ENCODE data around the gene TMPO. TPM values are rescaled to one million over a fixed set of nuclear protein-coding genes. Genes with fewer than 3 reads are reported as not detected.
"Not testable (repeated sequence)": the region's sequence is repeated elsewhere in the genome, so short reads cannot be mapped to it uniquely, and the experiment has no call there.

TMPO gene
- total and polyA plus RNA-seq, 2 experiments from 2014 or later = 30.0 to 67.5 TPM

- Histone ChIP-seq H3K4me1 (ENCODE audit: insufficient read depth) (no peaks in the 10 kb centered on the region), H3F3A (ENCODE audit: insufficient read depth) (no peaks in the 10 kb centered on the region), H3K9ac (no peak overlapping the region), H3K27me3 (replicated peaks; ENCODE audit: insufficient read depth) (no peaks in the 10 kb centered on the region), H3K9me2 (ENCODE audit: insufficient read depth) (no peaks in the 10 kb centered on the region), H3K36me3 (ENCODE audit: low read depth) (no peaks in the 10 kb centered on the region), H3K4me3 (no peak overlapping the region), H3K4me2 (ENCODE audit: unreplicated experiment) (no peak overlapping the region), H3K9me3 (ENCODE audit: low read depth) (no peaks in the 10 kb centered on the region), H2AFZ (no peak overlapping the region), H4K20me1 (ENCODE audit: insufficient read depth) (no peaks in the 10 kb centered on the region), H3K79me2 (ENCODE audit: insufficient read depth) (no peaks in the 10 kb centered on the region), H3K27ac (no peak overlapping the region)
- TF ChIP-seq EZH2 (IDR thresholded peaks at IDR 0.05; ENCODE audit: insufficient read depth, poor library complexity, severe bottlenecking) (no peak), EZH2phosphoT487 (IDR thresholded peaks at IDR 0.05; ENCODE audit: insufficient read depth, low read depth) (no peak)
- WGBS, 2 experiments (ENCODE audit: low coverage in 1 of 2, low lambda C conversion rate in 2 of 2, missing lambda C conversion rate in 2 of 2) = 39% methylated on average over 7 of the region's 7 CpGs
- in situ Hi-C loops (cut with MboI) = no loop called here
- DNase-seq = no peak
Measured at GRCh38 chr12:98483621-98484503, 31.5 kb upstream of the TMPO start.

GRCh38 chr12:98485792-98486340 lies 29.5 kb upstream of the TMPO start:
- no peak overlapping the region for H3K9ac ChIP-seq
- no peaks in the 10 kb centered on the region for H3K9me3 ChIP-seq (ENCODE audit: low read depth)
- WGBS, 2 experiments (ENCODE audit: low coverage in 1 of 2, low lambda C conversion rate in 2 of 2, missing lambda C conversion rate in 2 of 2) = 51 to 58% methylated on average over 6 of the region's 6 CpGs
- no peaks in the 10 kb centered on the region for H3K9me2 ChIP-seq (ENCODE audit: insufficient read depth)
- H2AFZ ChIP-seq = no peak overlapping the region
- H3K36me3 ChIP-seq (ENCODE audit: low read depth) = no peaks in the 10 kb centered on the region
- H3F3A ChIP-seq (ENCODE audit: insufficient read depth) = no peaks in the 10 kb centered on the region
- H3K4me3 ChIP-seq = no peak overlapping the region
- no peak overlapping the region for H3K27ac ChIP-seq
- H3K4me2 ChIP-seq (ENCODE audit: unreplicated experiment) = no peak overlapping the region
- TF ChIP-seq EZH2phosphoT487 (IDR thresholded peaks at IDR 0.05; ENCODE audit: insufficient read depth, low read depth) (no peak), EZH2 (IDR thresholded peaks at IDR 0.05; ENCODE audit: insufficient read depth, poor library complexity, severe bottlenecking) (no peak)
- H3K4me1 ChIP-seq (ENCODE audit: insufficient read depth) = peaks cover 7% of the 10 kb centered on the region; the same call in 1 of the 2 replicates
- no peaks in the 10 kb centered on the region for H3K79me2 ChIP-seq (ENCODE audit: insufficient read depth)
- no peak for DNase-seq
- no peaks in the 10 kb centered on the region for H4K20me1 ChIP-seq (ENCODE audit: insufficient read depth)
- in situ Hi-C loops (cut with MboI) = no loop called here
- H3K27me3 ChIP-seq (replicated peaks; ENCODE audit: insufficient read depth) = no peaks in the 10 kb centered on the region

- H3K9me2 ChIP-seq (ENCODE audit: insufficient read depth); H3K79me2 ChIP-seq (ENCODE audit: insufficient read depth); H3K27ac ChIP-seq; H3K9me3 ChIP-seq (ENCODE audit: low read depth); H3K4me3 ChIP-seq; H3F3A ChIP-seq (ENCODE audit: insufficient read depth); DNase-seq; H3K27me3 ChIP-seq (replicated peaks; ENCODE audit: insufficient read depth); H2AFZ ChIP-seq; H3K9ac ChIP-seq; H3K36me3 ChIP-seq (ENCODE audit: low read depth); H4K20me1 ChIP-seq (ENCODE audit: insufficient read depth); H3K4me2 ChIP-seq (ENCODE audit: unreplicated experiment); in situ Hi-C loops (cut with MboI): not testable (repeated sequence)
- 90 to 91% methylated on average over 8 to 9 of the region's 9 CpGs for WGBS, 2 experiments (ENCODE audit: low coverage in 1 of 2, low lambda C conversion rate in 2 of 2, missing lambda C conversion rate in 2 of 2)
- H3K4me1 ChIP-seq (ENCODE audit: insufficient read depth) = peaks cover 11% of the 10 kb centered on the region
Measured at GRCh38 chr12:98488416-98488815, 27.0 kb upstream of the TMPO start.

GRCh38 chr12:98489176-98489575 lies 26.2 kb upstream of the TMPO start:
- no peaks in the 10 kb centered on the region for H3F3A ChIP-seq (ENCODE audit: insufficient read depth)
- in situ Hi-C loops (cut with MboI) = no loop called here
- no peaks in the 10 kb centered on the region for H3K9me2 ChIP-seq (ENCODE audit: insufficient read depth)
- H3K4me1 ChIP-seq (ENCODE audit: insufficient read depth) = peaks cover 11% of the 10 kb centered on the region
- WGBS, 2 experiments (ENCODE audit: low coverage in 1 of 2, low lambda C conversion rate in 2 of 2, missing lambda C conversion rate in 2 of 2) = 98% methylated on average over 3 of the region's 3 CpGs
- H3K27me3 ChIP-seq (replicated peaks; ENCODE audit: insufficient read depth) = no peaks in the 10 kb centered on the region
- no peaks in the 10 kb centered on the region for H3K9me3 ChIP-seq (ENCODE audit: low read depth)
- no peaks in the 10 kb centered on the region for H3K36me3 ChIP-seq (ENCODE audit: low read depth)
- H3K79me2 ChIP-seq (ENCODE audit: insufficient read depth) = no peaks in the 10 kb centered on the region
- H2AFZ ChIP-seq = no peak overlapping the region
- H3K4me2 ChIP-seq (ENCODE audit: unreplicated experiment) = no peak overlapping the region
- no peak overlapping the region for H3K4me3 ChIP-seq
- TF ChIP-seq EZH2phosphoT487 (IDR thresholded peaks at IDR 0.05; ENCODE audit: insufficient read depth, low read depth) = no peak
- no peak for TF ChIP-seq EZH2 (IDR thresholded peaks at IDR 0.05; ENCODE audit: insufficient read depth, poor library complexity, severe bottlenecking)
- DNase-seq = no peak
- no peaks in the 10 kb centered on the region for H4K20me1 ChIP-seq (ENCODE audit: insufficient read depth)
- H3K27ac ChIP-seq = no peak overlapping the region
- H3K9ac ChIP-seq = no peak overlapping the region
